HG02571 (cell line): ENCODE data around the gene DRC3.

Source experiments
- ATAC-seq: cut with Tn5 transposase; IDR thresholded peaks from one replicate; pipeline ENCODE4 v1.9.1; 2021; ENCODE audit warnings: mild to moderate bottlenecking, moderate library complexity; ENCODE audit not compliant: unreplicated experiment

Gene DRC3

GRCh38 chr17:18041776-18042175 is 69.1 kb downstream of the DRC3 start:
- no peak for ATAC-seq

GRCh38 chr17:18042983-18043382 is 70.3 kb downstream of the DRC3 start:
- no peak for ATAC-seq

GRCh38 chr17:18043491-18043890 is 70.8 kb downstream of the DRC3 start:
- no peak for ATAC-seq

GRCh38 chr17:18044609-18045008 is 71.9 kb downstream of the DRC3 start:
- ATAC-seq = no peak

GRCh38 chr17:18045691-18046350 is 73.2 kb downstream of the DRC3 start:
- ATAC-seq = no peak

GRCh38 chr17:18055597-18055996 is 82.9 kb downstream of the DRC3 start:
- ATAC-seq = no peak

GRCh38 chr17:18056214-18056613 is 83.6 kb downstream of the DRC3 start:
- no peak for ATAC-seq

GRCh38 chr17:18059283-18059682 is 86.6 kb downstream of the DRC3 start:
- no peak for ATAC-seq

GRCh38 chr17:18064053-18064452 is 91.4 kb downstream of the DRC3 start:
- no peak for ATAC-seq

GRCh38 chr17:18065546-18065945 is 92.9 kb downstream of the DRC3 start:
- no peak for ATAC-seq
